ENCODE measurements around the gene OCRL. TPM values are rescaled to one million over a fixed set of nuclear protein-coding genes. Genes with fewer than 3 reads are reported as not detected.
"Not testable (repeated sequence)": the region's sequence is repeated elsewhere in the genome, so short reads cannot be mapped to it uniquely, and the experiment has no call there.

OCRL gene
- total RNA-seq, 2 donors from 2014 or later: 16.7 to 77.1 TPM

- Histone ChIP-seq H3K9me3 (no peaks in the 10 kb centered on the region), H3K27me3 (replicated peaks; ENCODE audit: insufficient read depth) (no peaks in the 10 kb centered on the region), H3K4me1 (replicated peaks) (no peaks in the 10 kb centered on the region), H3K4me3 (no peak overlapping the region), H3K27ac (no peak overlapping the region), H3K36me3 (no peaks in the 10 kb centered on the region)
- intact Hi-C loops (cut with DNase I): no loop called here
- WGBS: 100% methylated on average over 1 of the region's 1 CpG
- TF ChIP-seq POLR2A (IDR thresholded peaks at IDR 0.05) (no peak), POLR2AphosphoS5 (IDR thresholded peaks at IDR 0.05) (no peak), CTCF (IDR thresholded peaks at IDR 0.05) (no peak)
- no peak for DNase-seq (ENCODE audit: low spot score)
Measured at GRCh38 chrX:129559783-129560182, 19.7 kb downstream of the OCRL start.

- H3K4me3 ChIP-seq: no peak overlapping the region
- no peak for TF ChIP-seq POLR2AphosphoS5 (IDR thresholded peaks at IDR 0.05)
- no peak for TF ChIP-seq POLR2A (IDR thresholded peaks at IDR 0.05)
- no peak for TF ChIP-seq CTCF (IDR thresholded peaks at IDR 0.05)
- H3K9me3 ChIP-seq: no peaks in the 10 kb centered on the region
- H3K27ac ChIP-seq: no peak overlapping the region
- H3K36me3 ChIP-seq: no peaks in the 10 kb centered on the region
- no peak for DNase-seq (ENCODE audit: low spot score)
- intact Hi-C loops (cut with DNase I): no loop called here
- H3K27me3 ChIP-seq (replicated peaks; ENCODE audit: insufficient read depth): no peaks in the 10 kb centered on the region
- 83% methylated on average over 3 of the region's 3 CpGs for WGBS
- H3K4me1 ChIP-seq (replicated peaks): no peaks in the 10 kb centered on the region
Measured at GRCh38 chrX:129561453-129561852, 21.4 kb downstream of the OCRL start.

GRCh38 chrX:129564345-129564744 is 24.3 kb downstream of the OCRL start:
- H3K27me3 ChIP-seq (replicated peaks; ENCODE audit: insufficient read depth); H3K9me3 ChIP-seq; H3K4me1 ChIP-seq (replicated peaks); H3K27ac ChIP-seq; intact Hi-C loops (cut with DNase I); DNase-seq (ENCODE audit: low spot score); H3K4me3 ChIP-seq; H3K36me3 ChIP-seq: not testable (repeated sequence)
- 100% methylated on average over 1 of the region's 5 CpGs for WGBS

- Histone ChIP-seq H3K36me3 (no peaks in the 10 kb centered on the region), H3K27me3 (replicated peaks; ENCODE audit: insufficient read depth) (no peaks in the 10 kb centered on the region)
Measured at GRCh38 chrX:129565046-129565650, 25.1 kb downstream of the OCRL start.

GRCh38 chrX:129566073-129566472 is 26.0 kb downstream of the OCRL start:
- Histone ChIP-seq H3K4me3 (no peak overlapping the region), H3K4me1 (replicated peaks) (no peaks in the 10 kb centered on the region), H3K36me3 (no peaks in the 10 kb centered on the region), H3K27ac (no peak overlapping the region), H3K9me3 (no peaks in the 10 kb centered on the region), H3K27me3 (replicated peaks; ENCODE audit: insufficient read depth) (no peaks in the 10 kb centered on the region)
- TF ChIP-seq POLR2AphosphoS5 (IDR thresholded peaks at IDR 0.05) (no peak), CTCF (IDR thresholded peaks at IDR 0.05) (no peak), POLR2A (IDR thresholded peaks at IDR 0.05) (no peak)
- WGBS: 5% methylated on average over 1 of the region's 1 CpG
- DNase-seq (ENCODE audit: low spot score): no peak
- intact Hi-C loops (cut with DNase I): no loop called here

More at GRCh38 chrX:129565046-129565650, 25.1 kb downstream of the OCRL start:
- Histone ChIP-seq H3K27ac (no peak overlapping the region), H3K9me3 (no peaks in the 10 kb centered on the region), H3K4me1 (replicated peaks) (no peaks in the 10 kb centered on the region), H3K4me3 (no peak overlapping the region)
- no peak for DNase-seq (ENCODE audit: low spot score)
- TF ChIP-seq POLR2AphosphoS5 (IDR thresholded peaks at IDR 0.05): no peak
- no peak for TF ChIP-seq POLR2A (IDR thresholded peaks at IDR 0.05)
- TF ChIP-seq CTCF (IDR thresholded peaks at IDR 0.05): no peak
- intact Hi-C loops (cut with DNase I): no loop called here
- WGBS: 13% methylated on average over 3 of the region's 3 CpGs

Measured in prostate gland (tissue), 2 donors.